GM19397 (cell line): ENCODE data around the gene GULP1.
"Not testable (repeated sequence)": the region's sequence is repeated elsewhere in the genome, so short reads cannot be mapped to it uniquely, and the experiment has no call there.

Source experiments
- ATAC-seq: cut with Tn5 transposase; IDR thresholded peaks from one replicate; pipeline ENCODE4 v1.9.1; 2021; ENCODE audit warnings: mild to moderate bottlenecking, moderate library complexity; ENCODE audit not compliant: unreplicated experiment

Gene GULP1

GRCh38 chr2:188291617-188292347, at the start of gene GULP1:
GULP1 (plus strand) TSS chr2:188291874; CDS start chr2:188477703, 185,829 bp downstream.
- peak; percentile 47 for ATAC-seq

DNA sequence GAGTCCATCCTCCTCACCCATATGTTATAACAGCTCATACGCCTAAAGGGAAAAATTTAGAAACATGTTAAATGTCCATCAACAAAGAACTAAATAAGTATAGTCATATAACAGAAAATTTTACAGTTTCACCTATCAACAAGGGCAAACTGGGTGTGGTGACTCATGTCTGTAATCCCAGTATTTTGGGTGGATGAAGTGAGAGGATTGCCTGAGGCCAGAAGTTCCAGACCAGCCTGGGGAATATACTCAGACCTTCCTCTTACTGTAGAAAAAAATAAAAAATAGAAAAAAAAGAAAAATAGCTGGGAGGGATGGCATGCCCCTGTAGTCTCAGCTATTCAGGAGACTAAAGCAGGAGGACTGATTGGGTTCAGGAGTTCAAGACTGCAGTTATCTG, 48.3 kb upstream of the GULP1 start:
- ATAC-seq, result no peak

DNA sequence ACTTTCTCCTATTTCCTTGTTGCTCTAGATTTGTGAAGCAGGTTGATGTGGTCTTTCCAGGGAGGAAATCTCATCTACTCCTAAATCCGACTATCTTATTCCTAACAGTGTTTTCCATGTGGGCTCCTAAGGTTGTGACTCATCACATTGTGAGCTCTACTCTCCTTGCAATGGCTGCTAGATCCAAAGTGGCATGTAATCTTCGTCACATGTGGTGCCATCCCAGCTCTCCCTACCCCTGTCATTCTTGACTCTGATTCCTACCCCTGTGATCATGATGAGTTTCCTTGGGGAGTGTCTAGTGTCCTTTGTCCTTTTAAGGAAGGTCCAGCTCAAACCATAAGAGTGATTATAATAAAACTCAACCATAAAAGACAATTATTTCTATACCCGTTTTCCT, 47.3 kb upstream of the GULP1 start:
- no peak for ATAC-seq

- no peak for ATAC-seq
Observed at GRCh38 chr2:188245230-188245629, 46.4 kb upstream of the GULP1 start.

GRCh38 chr2:188248513-188248912, 43.2 kb upstream of the GULP1 start:
- ATAC-seq, result no peak

- no peak for ATAC-seq
Observed at GRCh38 chr2:188251034-188251433, 40.6 kb upstream of the GULP1 start.

- ATAC-seq, result no peak
Observed at GRCh38 chr2:188256420-188256819, 35.3 kb upstream of the GULP1 start.

DNA sequence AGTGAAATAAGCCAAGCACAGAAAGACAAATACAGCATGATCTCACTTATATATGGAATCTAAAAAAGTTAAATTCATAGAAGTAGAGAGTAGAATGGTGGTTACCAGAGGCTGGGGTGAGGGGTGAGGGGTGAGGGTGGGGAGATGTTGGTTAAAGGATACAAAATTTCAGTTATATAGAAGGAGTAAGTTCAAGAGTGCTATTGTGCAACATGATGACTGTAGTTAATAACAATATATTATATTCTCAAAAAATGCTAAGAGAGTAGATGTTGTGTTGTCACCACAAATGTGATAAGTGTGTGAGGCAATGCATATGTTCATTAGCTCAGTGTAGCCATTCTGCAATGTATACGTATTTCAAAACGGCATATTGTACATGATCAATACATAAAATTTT, 26.4 kb upstream of the GULP1 start:
- no peak for ATAC-seq

GRCh38 chr2:188267776-188268175, 23.9 kb upstream of the GULP1 start:
- no peak for ATAC-seq

DNA sequence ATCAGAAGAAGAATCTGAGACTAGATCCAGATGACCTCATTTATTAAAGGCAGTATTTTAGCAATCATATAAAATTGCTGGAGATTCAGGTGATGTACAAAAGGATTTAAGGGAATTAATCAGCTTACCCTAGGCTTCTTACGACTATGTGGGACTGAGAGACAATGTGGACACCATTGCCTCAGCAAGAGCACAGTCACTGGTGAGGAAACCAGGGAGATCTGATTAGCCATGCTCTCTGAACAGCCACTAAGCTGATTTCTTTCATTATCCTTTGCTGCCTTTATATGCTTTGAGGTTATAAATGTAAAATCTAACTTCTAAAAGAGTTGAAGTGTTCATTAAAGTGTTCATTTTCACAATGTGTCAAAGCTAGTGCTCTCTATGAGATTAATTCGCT, 22.7 kb upstream of the GULP1 start:
- no peak for ATAC-seq

DNA sequence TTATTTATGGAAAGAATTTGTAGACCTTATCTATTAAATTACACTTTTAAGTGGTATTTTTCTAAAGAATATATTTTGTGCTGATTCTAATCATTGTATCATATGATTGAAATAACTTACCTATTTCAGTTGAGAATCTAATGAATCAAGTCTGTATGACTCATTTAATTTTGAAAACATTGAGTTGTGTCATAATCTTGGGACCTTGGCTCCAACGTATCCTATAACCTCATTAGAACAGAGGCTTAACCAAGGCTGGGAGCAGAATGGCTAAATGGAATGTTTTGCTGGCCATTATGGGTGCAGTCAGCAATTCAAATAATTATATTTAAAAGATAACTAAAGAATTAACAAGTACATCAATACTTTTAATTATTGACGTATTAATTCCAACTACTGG, 19.6 kb upstream of the GULP1 start:
- no peak for ATAC-seq

GRCh38 chr2:188274274-188274673, 17.4 kb upstream of the GULP1 start:
- no peak for ATAC-seq

DNA sequence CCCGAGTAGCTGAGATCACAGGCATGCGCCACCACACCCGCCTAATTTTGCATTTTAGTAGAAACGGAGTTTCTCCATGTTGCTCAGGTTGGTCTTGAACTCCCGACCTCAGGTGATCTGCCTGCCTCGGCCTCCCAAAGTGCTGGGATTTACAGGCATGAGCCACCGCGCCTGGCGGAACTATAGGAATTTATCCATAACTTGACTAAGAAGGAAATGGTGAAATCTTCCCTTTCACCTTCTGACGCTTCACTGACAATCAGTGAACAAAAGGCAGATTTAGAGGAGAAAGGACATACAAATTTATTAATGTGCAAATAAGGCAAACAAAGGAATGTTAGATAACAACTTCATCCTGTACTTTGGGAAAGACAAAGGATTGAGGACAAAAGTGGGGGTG, 15.4 kb upstream of the GULP1 start:
- no peak for ATAC-seq

DNA sequence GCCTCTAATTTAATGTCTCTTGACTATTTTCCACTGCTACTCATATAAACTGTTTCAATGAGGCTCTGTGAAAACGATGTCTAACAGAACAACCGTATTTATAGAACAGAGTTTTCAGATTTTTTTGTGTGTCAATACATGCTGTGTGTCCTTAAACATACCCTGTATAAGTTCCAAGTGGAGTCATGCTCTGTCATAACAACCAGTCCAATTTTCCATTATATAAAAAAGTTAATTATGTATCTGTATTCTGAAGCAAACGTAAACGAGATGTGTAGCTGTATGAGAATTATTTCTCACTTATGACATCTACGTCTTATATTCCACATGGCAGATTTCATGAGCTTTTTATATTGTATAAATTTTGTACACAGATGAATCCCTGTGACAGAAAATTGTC, 13.9 kb upstream of the GULP1 start:
- ATAC-seq, result no peak

DNA sequence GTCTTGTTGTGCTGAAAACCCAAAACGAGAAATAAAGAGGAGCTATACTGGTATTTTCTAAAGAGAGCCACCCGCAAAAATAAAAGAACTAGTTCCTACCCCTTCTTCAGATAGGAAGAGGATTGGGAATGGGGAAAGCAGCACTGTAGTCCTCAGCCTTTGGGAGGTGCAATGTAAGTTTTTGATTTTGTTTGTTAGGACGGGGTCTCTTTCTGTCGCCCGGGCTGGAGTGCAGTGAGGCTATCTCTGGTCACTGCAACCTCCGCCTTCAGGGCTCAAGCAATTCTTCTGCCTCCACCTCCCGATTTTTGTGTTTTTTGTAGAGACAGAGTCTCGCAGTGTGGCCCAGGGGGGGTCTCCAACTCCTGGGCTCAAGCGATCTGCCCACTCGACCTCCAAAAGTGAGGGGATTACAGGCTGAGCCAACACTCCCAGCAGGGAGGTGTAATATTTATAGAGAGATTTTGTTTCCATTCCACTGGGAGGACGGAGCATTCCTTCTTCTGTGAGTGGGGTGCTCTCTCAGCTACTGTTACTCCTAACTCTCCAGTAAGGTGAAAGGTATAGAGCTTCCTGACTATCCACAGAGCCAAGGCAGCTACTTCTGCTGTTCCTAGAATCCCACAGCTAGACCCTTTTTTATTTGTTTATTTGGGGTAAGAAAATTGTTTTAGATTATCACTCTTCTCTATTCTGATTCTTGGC, 13.1 kb upstream of the GULP1 start:
- no peak for ATAC-seq

DNA sequence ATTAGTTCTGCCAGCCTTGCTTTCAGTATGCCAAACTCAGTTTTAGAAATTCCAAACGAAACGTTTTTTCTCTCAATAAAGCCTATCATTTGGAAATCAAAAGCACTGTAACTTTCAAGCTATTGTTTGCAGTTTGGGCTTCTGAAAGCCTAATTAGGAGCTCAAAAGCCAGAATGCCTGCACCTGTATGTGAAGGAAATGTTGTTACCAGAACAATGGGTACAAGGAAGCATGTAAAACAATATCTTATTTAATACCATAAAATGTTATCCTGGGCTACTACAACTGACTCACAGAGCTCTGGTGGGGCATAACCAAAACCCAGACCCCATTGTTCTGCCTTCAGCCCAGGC, 12.6 kb upstream of the GULP1 start:
- ATAC-seq, result no peak

DNA sequence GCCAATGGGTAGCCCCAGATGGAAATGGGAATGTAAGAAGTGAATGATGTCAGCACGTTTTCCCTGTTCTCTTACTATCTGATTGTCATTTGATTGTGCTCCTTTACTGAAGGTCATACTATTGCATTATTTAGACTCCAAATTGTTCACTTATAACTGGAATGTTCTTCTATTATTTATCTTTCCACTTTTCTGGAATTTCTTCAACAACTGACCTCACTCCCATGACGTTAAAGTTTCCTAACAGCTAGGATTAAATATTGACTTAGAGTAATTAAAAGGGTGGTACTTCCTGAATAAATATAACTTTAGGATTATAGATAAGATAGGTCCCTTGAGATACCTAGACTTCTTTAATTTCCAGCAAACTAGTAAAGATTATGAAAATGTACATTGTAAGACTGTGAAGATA, 10.9 kb upstream of the GULP1 start:
- ATAC-seq, result no peak

DNA sequence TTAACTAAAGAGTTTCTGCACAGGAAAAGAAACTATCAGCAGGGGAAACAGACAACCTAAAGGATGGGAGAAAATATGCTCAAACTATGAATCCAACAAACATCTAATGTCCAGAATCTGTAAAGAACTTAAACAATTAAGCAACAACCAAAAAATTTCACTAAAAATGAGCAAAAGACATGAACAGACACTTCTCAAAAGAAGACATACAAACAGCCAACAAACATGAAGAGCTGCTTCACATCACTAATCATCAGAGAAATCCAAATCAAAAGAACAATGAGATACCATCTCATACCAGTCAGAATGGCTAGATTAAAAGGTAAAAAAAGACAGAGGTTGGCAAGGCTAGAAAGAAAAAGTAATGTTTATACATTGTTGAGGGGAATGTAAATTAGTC, 8.8 kb upstream of the GULP1 start:
- no peak for ATAC-seq

GRCh38 chr2:188284251-188284650, 7.4 kb upstream of the GULP1 start:
- ATAC-seq, result not testable (repeated sequence)

- no peak for ATAC-seq
Observed at GRCh38 chr2:188285049-188285448, 6.6 kb upstream of the GULP1 start.

- ATAC-seq, result no peak
Observed at GRCh38 chr2:188285774-188286173, 5.9 kb upstream of the GULP1 start.

- no peak for ATAC-seq
Observed at GRCh38 chr2:188291142-188291616, 495 bp upstream of the GULP1 start.
